ENCODE data around the gene GGCX.
"Not testable (repeated sequence)": the region's sequence is repeated elsewhere in the genome, so short reads cannot be mapped to it uniquely, and the experiment has no call there.

The GGCX gene

GRCh38 chr2:85564144-85564563 is 2.9 kb upstream of the GGCX start:
- Mint-ChIP-seq H3K27me3 (ENCODE audit: low read depth) (no peaks in the 10 kb centered on the region), H3K4me3 (peak overlapping the region; percentile 39 to 66 (median 46)), H3K9me3 (no peaks in the 10 kb centered on the region), H3K27ac (peak overlapping the region in 1 of 3 experiments; percentile 24), H3K4me1 (peaks cover 16% of the 10 kb centered on the region), H3K36me3 (ENCODE audit: low read depth) (no peaks in the 10 kb centered on the region)
- TF ChIP-seq CTCF (IDR thresholded peaks at IDR 0.05; ENCODE audit: unreplicated experiment in 3 of 3): no peak

- peaks cover 14% of the 10 kb centered on the region for H3K36me3 Mint-ChIP-seq (ENCODE audit: low read depth)
These were observed 447 bp downstream of the GGCX start for GRCh38 chr2:85560812-85561279.

GRCh38 chr2:85560403-85560726 is 928 bp downstream of the GGCX start:
- not testable (repeated sequence) for H3K27me3 Mint-ChIP-seq (ENCODE audit: low read depth); H3K9me3 Mint-ChIP-seq
- peaks cover 16% of the 10 kb centered on the region for H3K4me1 Mint-ChIP-seq

More at GRCh38 chr2:85560812-85561279, 447 bp downstream of the GGCX start:
- Mint-ChIP-seq H3K27ac (peak overlapping the region; percentile 88 to 99 (median 96)), H3K4me1 (peaks cover 16% of the 10 kb centered on the region), H3K4me3 (peak overlapping the region; percentile 93 to 99 (median 96)), H3K27me3 (ENCODE audit: low read depth) (no peaks in the 10 kb centered on the region), H3K9me3 (no peaks in the 10 kb centered on the region)
- TF ChIP-seq CTCF (IDR thresholded peaks at IDR 0.05; ENCODE audit: unreplicated experiment in 3 of 3): no peak

GRCh38 chr2:85558160-85558559 is 3.1 kb downstream of the GGCX start:
- Mint-ChIP-seq H3K27ac (no peak overlapping the region), H3K4me3 (peak overlapping the region; percentile 67 to 80 (median 67)), H3K9me3 (no peaks in the 10 kb centered on the region), H3K27me3 (ENCODE audit: low read depth) (no peaks in the 10 kb centered on the region), H3K36me3 (ENCODE audit: low read depth) (peaks cover 30% of the 10 kb centered on the region), H3K4me1 (peaks cover 16% of the 10 kb centered on the region)
- no peak for TF ChIP-seq CTCF (IDR thresholded peaks at IDR 0.05; ENCODE audit: unreplicated experiment in 3 of 3)

More at GRCh38 chr2:85560403-85560726, 928 bp downstream of the GGCX start:
- peak overlapping the region; percentile 88 to 99 (median 96) for H3K27ac Mint-ChIP-seq
- peak overlapping the region; percentile 93 to 99 (median 96) for H3K4me3 Mint-ChIP-seq
- H3K36me3 Mint-ChIP-seq (ENCODE audit: low read depth): peaks cover 17% of the 10 kb centered on the region

- no peaks in the 10 kb centered on the region for H3K27me3 Mint-ChIP-seq (ENCODE audit: low read depth)
- no peak overlapping the region for H3K27ac Mint-ChIP-seq
- H3K36me3 Mint-ChIP-seq (ENCODE audit: low read depth): peaks cover 36% of the 10 kb centered on the region
- TF ChIP-seq CTCF (IDR thresholded peaks at IDR 0.05; ENCODE audit: unreplicated experiment in 3 of 3): no peak
- H3K4me1 Mint-ChIP-seq: peaks cover 16% of the 10 kb centered on the region
- no peak overlapping the region for H3K4me3 Mint-ChIP-seq
- no peaks in the 10 kb centered on the region for H3K9me3 Mint-ChIP-seq
These were observed 4.2 kb downstream of the GGCX start for GRCh38 chr2:85557130-85557529.

GRCh38 chr2:85554980-85555612 is 6.2 kb downstream of the GGCX start:
- no peak for TF ChIP-seq CTCF (IDR thresholded peaks at IDR 0.05; ENCODE audit: unreplicated experiment in 3 of 3)

More at GRCh38 chr2:85554980-85555612, 6.2 kb downstream of the GGCX start:
- no peaks in the 10 kb centered on the region for H3K9me3 Mint-ChIP-seq
- peaks cover 10% of the 10 kb centered on the region for H3K4me1 Mint-ChIP-seq
- H3K36me3 Mint-ChIP-seq (ENCODE audit: low read depth): peaks cover 55% of the 10 kb centered on the region
- H3K27ac Mint-ChIP-seq: no peak overlapping the region
- no peaks in the 10 kb centered on the region for H3K27me3 Mint-ChIP-seq (ENCODE audit: low read depth)
- no peak overlapping the region for H3K4me3 Mint-ChIP-seq

All from nephron (organoid).